PC-3 (cell line): ENCODE data around the gene COL9A1.

Experiments used
- CTCF ChIP-seq: fragments of 300-600 bp; sonication (generic); conservative IDR thresholded peaks from 2 replicates; pipeline ENCODE4 v1.5.1; 2017; ENCODE audit warnings: antibody characterized with exemption, low read depth, mild to moderate bottlenecking, low read length
- EZH2 ChIP-seq: fragments of 300-600 bp; sonication (generic); IDR thresholded peaks from one replicate; pipeline ENCODE4 v1.6.1; 2017; ENCODE audit warnings: antibody characterized with exemption, mild to moderate bottlenecking, low read length; ENCODE audit not compliant: unreplicated experiment
- EZH2phosphoT487 ChIP-seq: fragments of 300-600 bp; sonication (generic); IDR thresholded peaks from 2 replicates; pipeline ENCODE4 v1.6.1; 2018; ENCODE audit warnings: mild to moderate bottlenecking, antibody characterized with exemption, low read length, borderline replicate concordance

DNA sequence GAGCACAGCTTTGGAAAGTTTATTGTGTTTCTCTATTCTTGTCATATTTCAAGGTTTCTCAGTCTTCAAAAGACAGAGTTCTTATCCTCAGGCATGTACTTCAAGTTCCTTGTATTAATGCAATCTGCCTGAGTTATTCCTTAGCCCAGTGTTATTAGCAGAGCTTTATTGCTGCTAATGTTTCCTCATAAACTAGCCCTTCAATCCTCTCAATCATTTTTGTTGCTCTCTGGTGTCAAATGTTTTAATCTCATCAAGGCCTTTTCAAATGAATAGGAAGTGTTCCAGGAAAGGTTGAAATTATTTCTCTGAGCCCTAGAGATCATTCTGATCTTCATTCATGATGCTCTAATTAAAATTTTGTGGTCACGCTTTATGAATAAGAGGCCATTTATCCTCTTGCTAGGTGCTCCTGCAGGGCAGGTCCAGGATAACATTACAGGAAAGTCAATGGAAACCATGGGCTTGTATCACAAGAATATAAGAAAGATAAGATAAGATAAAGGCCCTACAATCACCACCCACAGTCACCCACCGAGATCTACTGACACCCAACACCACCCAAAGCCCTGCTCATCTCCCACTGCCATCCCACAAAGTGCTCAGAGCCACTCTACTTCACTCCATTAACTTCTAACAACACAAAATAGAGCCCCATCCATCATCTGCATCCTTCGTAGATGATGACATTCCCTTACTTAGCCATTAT lies 125.9 kb downstream of the COL9A1 start:
- TF ChIP-seq CTCF: no peak
- no peak for TF ChIP-seq EZH2
- TF ChIP-seq EZH2phosphoT487: no peak
